Choroid plexus epithelial cell (primary cell): ENCODE data around the gene CHCHD6.

Source experiments
- DNase-seq: peaks from one replicate; pipeline ENCODE4 v3.0.0-alpha.2; 2010; ENCODE audit warnings: low read depth
- H3K4me3 ChIP-seq: 2 replicates; pipeline ENCODE4 v1.5.1; 2011; ENCODE audit warnings: low read depth, mild to moderate bottlenecking, control low read depth, low read length, moderate library complexity
- TF ChIP-seq, protein P1 (sequence below): conservative IDR thresholded peaks from 2 replicates; pipeline ENCODE4 v1.5.1; 2011; ENCODE audit warnings: low read depth, mild to moderate bottlenecking, control low read depth, inconsistent platforms, low read length, moderate library complexity

CHCHD6 gene

DNA sequence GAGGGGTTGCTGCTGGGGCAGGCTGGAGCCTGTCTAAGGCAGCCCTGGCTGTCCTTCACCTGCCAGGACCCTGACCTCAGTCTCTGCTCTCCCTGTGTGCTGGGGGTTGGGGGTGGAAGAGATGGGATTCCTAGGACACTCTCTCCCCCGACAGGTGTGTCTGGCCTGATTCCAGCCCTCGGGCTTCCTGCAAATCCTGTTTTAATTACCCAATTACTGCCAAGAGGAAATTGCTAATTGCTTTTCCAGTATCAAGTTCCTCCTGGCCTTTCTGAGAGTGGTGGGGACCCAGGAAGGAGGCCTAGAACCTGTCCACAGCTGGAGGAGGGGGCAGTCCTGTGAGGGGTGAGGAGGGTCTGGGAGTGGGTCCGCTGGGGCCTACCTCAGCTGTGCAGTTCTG is 294.7 kb downstream of the CHCHD6 start:
- TF ChIP-seq, protein P1, sequence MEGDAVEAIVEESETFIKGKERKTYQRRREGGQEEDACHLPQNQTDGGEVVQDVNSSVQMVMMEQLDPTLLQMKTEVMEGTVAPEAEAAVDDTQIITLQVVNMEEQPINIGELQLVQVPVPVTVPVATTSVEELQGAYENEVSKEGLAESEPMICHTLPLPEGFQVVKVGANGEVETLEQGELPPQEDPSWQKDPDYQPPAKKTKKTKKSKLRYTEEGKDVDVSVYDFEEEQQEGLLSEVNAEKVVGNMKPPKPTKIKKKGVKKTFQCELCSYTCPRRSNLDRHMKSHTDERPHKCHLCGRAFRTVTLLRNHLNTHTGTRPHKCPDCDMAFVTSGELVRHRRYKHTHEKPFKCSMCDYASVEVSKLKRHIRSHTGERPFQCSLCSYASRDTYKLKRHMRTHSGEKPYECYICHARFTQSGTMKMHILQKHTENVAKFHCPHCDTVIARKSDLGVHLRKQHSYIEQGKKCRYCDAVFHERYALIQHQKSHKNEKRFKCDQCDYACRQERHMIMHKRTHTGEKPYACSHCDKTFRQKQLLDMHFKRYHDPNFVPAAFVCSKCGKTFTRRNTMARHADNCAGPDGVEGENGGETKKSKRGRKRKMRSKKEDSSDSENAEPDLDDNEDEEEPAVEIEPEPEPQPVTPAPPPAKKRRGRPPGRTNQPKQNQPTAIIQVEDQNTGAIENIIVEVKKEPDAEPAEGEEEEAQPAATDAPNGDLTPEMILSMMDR: no peak
- DNase-seq: no peak
- H3K4me3 ChIP-seq: no peak overlapping the region

DNA sequence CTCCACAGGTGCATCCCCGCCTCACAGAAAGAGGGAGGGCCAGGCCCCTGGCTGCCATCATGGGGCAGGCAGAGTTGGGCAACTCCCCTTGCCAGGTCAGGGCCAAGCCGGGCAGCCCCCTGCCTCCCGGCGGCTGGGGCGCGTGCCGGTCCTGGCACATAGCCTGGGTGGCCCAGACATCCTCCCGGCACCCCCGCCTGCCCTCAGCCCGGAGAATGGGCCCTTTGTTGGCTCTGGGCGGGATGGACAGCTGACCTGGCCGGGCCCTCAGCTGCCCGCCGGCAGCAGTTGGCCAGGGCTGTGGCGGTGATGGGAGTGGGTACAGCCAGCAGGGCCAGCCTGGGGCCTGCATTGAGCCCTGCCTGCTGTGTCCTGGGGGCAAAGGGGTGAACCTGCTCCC is 295.3 kb downstream of the CHCHD6 start:
- no peak overlapping the region for H3K4me3 ChIP-seq
- DNase-seq: no peak
- TF ChIP-seq, protein P1: no peak

DNA sequence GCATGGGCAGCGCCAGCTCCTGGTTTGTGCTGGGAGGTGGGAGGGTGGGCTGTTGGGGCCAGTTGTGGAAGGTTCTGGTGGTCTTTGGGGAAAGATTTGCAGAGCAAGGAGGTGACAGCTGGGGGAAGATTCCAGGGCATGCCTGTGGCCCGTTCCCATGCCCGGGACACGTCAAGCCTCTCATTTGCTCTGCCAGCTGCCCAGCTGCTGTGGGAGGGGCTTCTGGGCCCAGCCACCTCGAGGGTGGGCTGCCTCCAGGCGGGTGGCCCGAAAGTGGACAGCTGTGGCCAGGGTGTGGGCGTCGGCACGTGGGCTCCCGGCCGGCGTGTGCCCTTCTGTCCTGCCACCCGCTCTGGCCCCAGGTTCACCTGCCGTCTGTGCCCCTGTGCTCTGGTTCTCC is 296.1 kb downstream of the CHCHD6 start:
- TF ChIP-seq, protein P1: no peak
- H3K4me3 ChIP-seq: no peak overlapping the region
- DNase-seq: no peak

DNA sequence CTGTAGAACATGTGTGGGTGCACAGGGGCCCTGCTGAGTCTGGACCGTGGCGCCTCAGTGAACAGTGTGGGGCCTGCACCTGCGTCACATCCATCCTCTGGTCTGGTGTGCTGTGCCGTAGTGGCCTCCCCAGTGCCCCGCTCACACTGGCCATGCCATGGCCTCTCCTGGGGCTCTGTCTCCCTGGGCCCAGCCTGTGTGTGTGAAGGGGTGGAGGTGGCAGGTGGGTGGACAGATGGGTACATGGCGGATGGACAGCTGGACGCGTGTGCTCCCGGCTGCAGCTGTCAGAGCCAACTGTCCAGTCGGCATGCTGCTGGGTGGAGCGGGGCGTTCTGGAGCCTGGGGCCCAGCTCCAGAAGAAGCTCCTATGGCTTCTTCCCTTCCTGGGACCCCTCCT is 296.7 kb downstream of the CHCHD6 start:
- no peak for DNase-seq
- TF ChIP-seq, protein P1: no peak
- no peak overlapping the region for H3K4me3 ChIP-seq

DNA sequence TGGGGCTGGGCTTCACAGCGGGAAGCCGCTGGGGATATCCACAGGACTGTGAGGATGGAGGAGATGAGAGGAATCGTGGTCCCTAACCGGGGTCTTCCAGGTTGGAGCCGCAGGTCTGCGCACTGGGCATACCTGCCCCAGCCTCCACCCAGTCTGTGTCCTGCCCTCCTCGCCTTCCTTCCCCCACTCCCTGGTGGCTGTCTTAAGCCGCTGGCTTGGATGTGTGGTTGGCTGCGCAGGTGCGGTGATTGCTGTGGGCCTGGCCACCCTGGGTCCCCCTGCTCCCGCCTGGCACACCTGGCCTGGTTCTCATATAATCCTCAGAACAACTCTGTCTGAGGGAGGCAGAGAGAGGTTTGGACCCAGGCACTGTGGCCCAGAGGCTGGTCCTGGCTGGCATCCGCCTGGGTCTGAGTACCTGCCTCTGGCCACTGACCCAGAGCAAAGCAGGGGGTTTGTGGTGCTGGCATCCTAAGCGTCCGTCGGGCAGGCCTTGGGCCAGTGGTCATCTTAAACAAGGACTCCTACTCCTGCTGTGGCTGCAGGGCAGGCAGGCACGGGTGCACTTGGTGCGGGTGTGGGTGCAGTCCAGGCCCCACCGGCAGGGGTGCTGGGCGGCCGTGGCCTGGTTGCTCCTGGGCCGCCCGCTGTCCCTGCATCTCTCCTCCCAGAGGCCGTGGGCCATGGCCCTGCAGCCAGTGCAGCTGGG is 297.6 kb downstream of the CHCHD6 start:
- peak overlapping the region; percentile 22 for H3K4me3 ChIP-seq

DNA sequence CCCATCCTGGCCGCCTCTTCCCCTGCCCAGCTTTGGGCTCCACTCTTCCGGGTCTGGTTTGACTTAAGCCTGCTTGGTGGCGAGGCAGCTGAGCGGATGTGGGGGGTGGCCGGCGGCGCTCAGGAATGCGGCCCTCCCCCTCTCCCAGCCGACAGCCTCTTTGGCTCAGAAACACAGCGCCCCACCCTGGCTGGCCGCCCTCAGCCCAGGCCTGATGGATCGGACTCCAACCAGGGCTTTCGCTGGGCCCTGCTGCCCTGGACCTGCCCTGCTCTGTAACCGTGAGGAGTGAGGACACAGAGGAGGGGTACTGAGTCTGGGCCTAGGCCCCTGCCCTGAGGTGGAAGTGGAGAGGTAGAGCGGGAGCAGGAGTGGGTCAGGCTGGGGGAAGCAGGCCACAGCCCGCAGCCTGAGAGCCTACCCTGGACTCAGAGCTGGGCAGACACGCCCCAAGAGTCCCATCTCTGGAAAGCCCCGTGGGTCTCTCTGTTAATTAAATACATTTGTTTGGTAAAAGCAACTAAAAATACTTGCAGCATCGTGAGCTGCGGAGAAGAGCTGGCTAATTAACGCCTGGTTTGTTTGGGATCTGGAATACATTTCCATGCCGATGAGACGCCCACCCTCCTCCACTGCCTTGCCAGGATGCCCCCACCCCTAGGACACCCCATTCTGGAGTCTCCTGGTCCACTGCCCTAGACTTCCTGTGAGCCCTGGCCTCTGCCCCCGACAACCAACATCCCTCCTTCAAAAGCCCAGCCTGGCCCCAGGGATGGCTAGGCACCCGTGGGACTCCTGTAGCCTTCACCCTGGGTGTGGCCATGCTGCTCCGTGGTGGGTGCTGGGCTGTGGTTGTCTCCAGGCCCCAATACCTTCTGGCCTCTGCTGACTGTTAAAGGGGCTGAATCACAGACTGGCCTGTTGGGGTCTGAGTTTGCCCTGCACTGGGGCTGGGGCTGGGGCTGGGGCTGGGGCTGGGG is 298.4 kb downstream of the CHCHD6 start:
- DNase-seq: peak; percentile 92
- H3K4me3 ChIP-seq: peak overlapping the region; percentile 30
- TF ChIP-seq, protein P1: peak; percentile 73

More for the DNA sequence above, 297.6 kb downstream of the CHCHD6 start:
- no peak for DNase-seq
- TF ChIP-seq, protein P1: no peak
